CD14-positive monocyte (primary cell): ENCODE data around the gene CSAD. TPM values are rescaled to one million over a fixed set of nuclear protein-coding genes. Genes with fewer than 3 reads are reported as not detected.

Experiments
- DNase-seq, 3 donors: peaks; one replicate each; pipeline ENCODE4 v3.0.0-alpha.2; 2011 to 2022
- H2AFZ ChIP-seq: 2 replicates; pipeline ENCODE4 v1.6.0; 2012; ENCODE audit warnings: mild to moderate bottlenecking, low read depth, low read length, inconsistent platforms; ENCODE audit not compliant: insufficient read depth, poor library complexity, severe bottlenecking
- H3K27ac ChIP-seq, 2 donors: 1 replicate in 1 of 2; 2 replicates in 1 of 2; pipeline ENCODE4 v1.5.1; 2012 to 2013; ENCODE audit warnings: low read length in 2 of 2, control low read depth in 1 of 2, inconsistent platforms in 1 of 2, low read depth in 1 of 2, mild to moderate bottlenecking in 1 of 2
- H3K27me3 ChIP-seq, 2 donors: one replicate each; pipeline versions ENCODE4 v1.6.0 to v1.6.1; 2011 to 2013; ENCODE audit warnings: low read length in 2 of 2; ENCODE audit not compliant: control insufficient read depth in 2 of 2, insufficient read depth in 2 of 2
- H3K36me3 ChIP-seq, 2 donors: replicated peaks in 1 of 2; 1 replicate in 1 of 2; 2 replicates in 1 of 2; pipeline versions ENCODE4 v1.5.1 to v1.6.1; 2012 to 2013; ENCODE audit warnings: low read length in 2 of 2, control low read depth in 1 of 2, inconsistent platforms in 1 of 2, mild to moderate bottlenecking in 1 of 2; ENCODE audit not compliant: insufficient read depth in 2 of 2, control insufficient read depth in 1 of 2
- H3K4me1 ChIP-seq, 2 donors: 1 replicate in 1 of 2; 2 replicates in 1 of 2; pipeline versions ENCODE4 v1.5.1 to v1.6.1; 2012 to 2013; ENCODE audit warnings: low read length in 2 of 2, control low read depth in 1 of 2, inconsistent platforms in 1 of 2, mild to moderate bottlenecking in 1 of 2, moderate library complexity in 1 of 2; ENCODE audit not compliant: insufficient read depth in 2 of 2, control insufficient read depth in 1 of 2
- H3K4me2 ChIP-seq: replicated peaks from 2 replicates; pipeline ENCODE3; 2012; ENCODE audit warnings: low read length, moderate library complexity, mild to moderate bottlenecking; ENCODE audit not compliant: poor library complexity, severe bottlenecking; ENCODE audit errors: extremely low read depth
- H3K4me3 ChIP-seq, 3 experiments: fragments of 200-600 bp in 1 of 3; sonication (generic) in 1 of 3; replicated peaks in 1 of 3; 1 replicate in 2 of 3; 2 replicates in 1 of 3; pipeline ENCODE4 v1.5.1; 2011 to 2013; ENCODE audit warnings: low read length in 3 of 3, mild to moderate bottlenecking in 3 of 3, control low read depth in 2 of 3, low read depth in 2 of 3, inconsistent platforms in 1 of 3, moderate library complexity in 1 of 3
- H3K79me2 ChIP-seq: 2 replicates; pipeline ENCODE4 v1.6.0; 2012; ENCODE audit warnings: mild to moderate bottlenecking, control low read depth, inconsistent platforms, low read length, moderate library complexity; ENCODE audit not compliant: insufficient read depth
- H3K9ac ChIP-seq: 2 replicates; pipeline ENCODE4 v1.6.0; 2017; ENCODE audit warnings: low read length, mild to moderate bottlenecking; ENCODE audit not compliant: insufficient read depth, poor library complexity, severe bottlenecking
- H3K9me3 ChIP-seq, 2 donors: replicated peaks in 1 of 2; 1 replicate in 1 of 2; 2 replicates in 1 of 2; pipeline versions ENCODE4 v1.5.1 to v1.6.1; 2012 to 2013; ENCODE audit warnings: low read length in 2 of 2, control low read depth in 1 of 2; ENCODE audit not compliant: control insufficient read depth in 1 of 2, insufficient read depth in 1 of 2
- H4K20me1 ChIP-seq: 2 replicates; pipeline ENCODE4 v1.6.0; 2012; ENCODE audit warnings: mild to moderate bottlenecking, low read length, control low read depth, moderate library complexity; ENCODE audit not compliant: insufficient read depth
- H3K27ac Mint-ChIP-seq, 7 donors: one replicate each; pipeline ENCODE4 v1.8.0; 2020; ENCODE audit warnings: mild to moderate bottlenecking in 7 of 7, mixed read lengths in 7 of 7, moderate library complexity in 6 of 7, inconsistent platforms in 2 of 7
- H3K27me3 Mint-ChIP-seq, 3 donors: one replicate each; pipeline ENCODE4 v1.8.0; 2021 to 2022; ENCODE audit warnings: low read depth in 3 of 3, mild to moderate bottlenecking in 3 of 3, mixed read lengths in 3 of 3, moderate library complexity in 3 of 3, inconsistent platforms in 1 of 3
- H3K36me3 Mint-ChIP-seq, 2 donors: one replicate each; pipeline ENCODE4 v1.8.0; 2020; ENCODE audit warnings: mixed read lengths in 2 of 2, inconsistent platforms in 1 of 2, mild to moderate bottlenecking in 1 of 2
- H3K4me1 Mint-ChIP-seq: one replicate; pipeline ENCODE4 v1.8.0; 2020; ENCODE audit warnings: mild to moderate bottlenecking, mixed read lengths
- H3K4me3 Mint-ChIP-seq, 2 donors: one replicate each; pipeline ENCODE4 v1.8.0; 2020; ENCODE audit warnings: mild to moderate bottlenecking in 2 of 2, mixed read lengths in 2 of 2, moderate library complexity in 1 of 2
- H3K9me3 Mint-ChIP-seq, 7 donors: one replicate each; pipeline ENCODE4 v1.8.0; 2020 to 2022; ENCODE audit warnings: mixed read lengths in 7 of 7, mild to moderate bottlenecking in 6 of 7, moderate library complexity in 6 of 7, inconsistent platforms in 2 of 7
- WGBS: methylation state at CpG from one replicate; pipeline ENCODE4 v1.1.5; 2013; ENCODE audit warnings: missing lambda C conversion rate; ENCODE audit not compliant: insufficient coverage; 5-methylcytosine and 5-hydroxymethylcytosine counted together
- intact Hi-C, 2 donors: fragments of 100-400 bp; cut with micrococcal nuclease; formaldehyde crosslinking; loops; one replicate each; pipeline versions ENCODE4 v1.15.0 to v1.15.1; 2023
- polyA minus RNA-seq: library from RNA; depleted of rRNA, polyadenylated mRNA; stranded (reverse); fragments of >200 nt; gene quantifications from 2 replicates; pipeline ENCODE4 v1.2.3, GENCODE V29; 2012
- polyA plus RNA-seq, 3 donors: library from polyadenylated mRNA; depleted of rRNA in 1 of 3; unstranded in 2 of 3; stranded (reverse) in 1 of 3; fragments of 300-500 nt in 2 of 3; fragments of >200 nt in 1 of 3; fragmentation: Illumina TruSeq in 2 of 3; gene quantifications; 1 replicate in 2 of 3; 2 replicates in 1 of 3; pipeline ENCODE4 v1.2.3, GENCODE V29; 2012 to 2021
- total RNA-seq, 12 experiments: library from RNA in 1 of 12; stranded (reverse) in 1 of 12; fragments of 120-200 nt in 1 of 12; gene quantifications; one replicate each; pipeline ENCODE4 v1.2.4 and lab custom pipeline; 2013 to 2026; ENCODE audit warnings: mixed read lengths in 6 of 12, inconsistent platforms in 1 of 12
- TF ChIP-seq, protein P1 (sequence below): fragments of 200-600 bp; IDR thresholded peaks from one replicate; pipeline ENCODE4 v1.8.0; 2022; ENCODE audit warnings: antibody characterized with exemption, mild to moderate bottlenecking

The CSAD gene
- 16.9 TPM for total RNA-seq (2013)
- polyA plus RNA-seq (100 to 1,000 TPM in 1 of 3 donors, 1 to 10 TPM in 2; 1.3 to 145 (median 1.4) TPM), polyA minus RNA-seq (11.6 and 13.0 TPM in 2 replicates), total RNA-seq (lab: John Stamatoyannopoulos, UW) (3.2 to 24.8 (median 16.2) reads per million in 11 experiments)

GRCh38 chr12:53180220-53180930, at the start of gene CSAD, which contains the start of gene ZNF740:
CSAD (minus strand) TSS chr12:53180925; CDS start chr12:53173470, 7,455 bp downstream.
ZNF740 (plus strand) TSS chr12:53180722; CDS start chr12:53181984, 1,262 bp downstream.
- no peaks in the 10 kb centered on the region for H3K9me3 ChIP-seq
- peak within 1 kb of the TSS; percentile 73 for H3K9ac ChIP-seq
- H3K27me3 ChIP-seq: no peaks in the 10 kb centered on the region
- H3K36me3 Mint-ChIP-seq: peaks cover 15 to 29% of the 10 kb centered on the region in 2 donors
- H2AFZ ChIP-seq: peak within 1 kb of the TSS; percentile 98
- peak within 1 kb of the TSS; percentile 85 for H3K4me2 ChIP-seq
- peak within 1 kb of the TSS; percentile 93 to 95 for H3K4me3 Mint-ChIP-seq
- peak within 1 kb of the TSS; percentile 80 to 90 (median 84) for H3K4me3 ChIP-seq
- H3K79me2 ChIP-seq: peaks cover 42% of the 10 kb centered on the region
- intact Hi-C loops: no loop called here
- H4K20me1 ChIP-seq: peaks cover 43% of the 10 kb centered on the region
- H3K36me3 ChIP-seq: peaks cover 17 to 26% of the 10 kb centered on the region in 2 donors
- H3K27ac ChIP-seq: peak within 1 kb of the TSS; percentile 89
- TF ChIP-seq, protein P1, sequence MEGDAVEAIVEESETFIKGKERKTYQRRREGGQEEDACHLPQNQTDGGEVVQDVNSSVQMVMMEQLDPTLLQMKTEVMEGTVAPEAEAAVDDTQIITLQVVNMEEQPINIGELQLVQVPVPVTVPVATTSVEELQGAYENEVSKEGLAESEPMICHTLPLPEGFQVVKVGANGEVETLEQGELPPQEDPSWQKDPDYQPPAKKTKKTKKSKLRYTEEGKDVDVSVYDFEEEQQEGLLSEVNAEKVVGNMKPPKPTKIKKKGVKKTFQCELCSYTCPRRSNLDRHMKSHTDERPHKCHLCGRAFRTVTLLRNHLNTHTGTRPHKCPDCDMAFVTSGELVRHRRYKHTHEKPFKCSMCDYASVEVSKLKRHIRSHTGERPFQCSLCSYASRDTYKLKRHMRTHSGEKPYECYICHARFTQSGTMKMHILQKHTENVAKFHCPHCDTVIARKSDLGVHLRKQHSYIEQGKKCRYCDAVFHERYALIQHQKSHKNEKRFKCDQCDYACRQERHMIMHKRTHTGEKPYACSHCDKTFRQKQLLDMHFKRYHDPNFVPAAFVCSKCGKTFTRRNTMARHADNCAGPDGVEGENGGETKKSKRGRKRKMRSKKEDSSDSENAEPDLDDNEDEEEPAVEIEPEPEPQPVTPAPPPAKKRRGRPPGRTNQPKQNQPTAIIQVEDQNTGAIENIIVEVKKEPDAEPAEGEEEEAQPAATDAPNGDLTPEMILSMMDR: no peak
- peaks cover 34 to 43% of the 10 kb centered on the region in 2 donors for H3K4me1 ChIP-seq
- peak within 1 kb of the TSS; percentile 89 to 95 (median 94) for H3K27ac Mint-ChIP-seq
- H3K4me1 Mint-ChIP-seq: peaks cover 43% of the 10 kb centered on the region
- no peaks in the 10 kb centered on the region for H3K27me3 Mint-ChIP-seq
- no peaks in the 10 kb centered on the region for H3K9me3 Mint-ChIP-seq
- under 1% methylated on average over 60 of the region's 70 CpGs for WGBS
- DNase-seq: peak; percentile 93 to 95 (median 93)

GRCh38 chr12:53230108-53230845, 49.6 kb upstream of the CSAD start:
- Histone ChIP-seq H3K4me3 (no peak overlapping the region), H3K4me1 (peaks cover 18 to 21% of the 10 kb centered on the region in 2 donors), H4K20me1 (no peaks in the 10 kb centered on the region), H3K4me2 (no peak overlapping the region), H3K36me3 (no peaks in the 10 kb centered on the region), H3K27me3 (peaks cover 10 to 39% of the 10 kb centered on the region in 2 donors), H3K9me3 (no peaks in the 10 kb centered on the region), H3K27ac (no peak overlapping the region), H3K79me2 (no peaks in the 10 kb centered on the region), H2AFZ (no peak overlapping the region), H3K9ac (no peak overlapping the region)
- no peak for DNase-seq
- peaks cover 0 to 4% (median 0%) of the 10 kb centered on the region in 7 donors for H3K9me3 Mint-ChIP-seq
- peaks cover 55 to 63% (median 55%) of the 10 kb centered on the region in 3 donors for H3K27me3 Mint-ChIP-seq
- WGBS: 88% methylated on average over 1 of the region's 10 CpGs
- intact Hi-C loops: no loop called here
- TF ChIP-seq, protein P1: no peak
- peaks cover 3 to 10% of the 10 kb centered on the region in 2 donors for H3K36me3 Mint-ChIP-seq
- H3K27ac Mint-ChIP-seq: peak overlapping the region in 1 of 7 donors; percentile 57
- H3K4me1 Mint-ChIP-seq: peaks cover 25% of the 10 kb centered on the region
- H3K4me3 Mint-ChIP-seq: no peak overlapping the region
